HG03280 (cell line): ENCODE measurements around the gene ITGAX.
"Not testable (repeated sequence)": the region's sequence is repeated elsewhere in the genome, so short reads cannot be mapped to it uniquely, and the experiment has no call there.

Source experiments
- ATAC-seq: cut with Tn5 transposase; IDR thresholded peaks from one replicate; pipeline ENCODE4 v1.9.1; 2021; ENCODE audit warnings: mild to moderate bottlenecking, moderate library complexity; ENCODE audit not compliant: unreplicated experiment

The ITGAX gene

GRCh38 chr16:31354394-31355291 lies at the start of gene ITGAX:
Gene ITGAX (plus strand): TSS chr16:31355176. CDS start chr16:31355255, 79 bp downstream.
- ATAC-seq: peak; percentile 43

DNA sequence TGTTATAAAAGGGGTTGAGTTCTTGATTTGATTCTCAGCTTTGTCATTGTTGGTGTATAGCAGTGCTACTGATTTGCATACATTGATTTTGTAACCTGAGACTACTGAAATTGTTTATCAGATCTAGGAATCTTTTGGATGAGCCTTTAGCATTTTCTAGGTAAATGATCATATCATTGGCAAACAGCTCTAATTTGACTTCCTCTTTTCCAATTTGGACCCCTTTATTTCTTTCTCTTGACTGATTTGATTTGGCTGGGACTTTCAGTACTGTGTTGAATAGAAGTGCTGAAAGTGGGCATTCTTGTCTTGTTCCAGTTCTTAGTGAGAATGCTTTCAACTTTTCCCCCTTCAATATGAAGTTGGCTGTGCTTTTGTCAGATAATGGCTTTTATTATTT lies 49.8 kb upstream of the ITGAX start:
- no peak for ATAC-seq

DNA sequence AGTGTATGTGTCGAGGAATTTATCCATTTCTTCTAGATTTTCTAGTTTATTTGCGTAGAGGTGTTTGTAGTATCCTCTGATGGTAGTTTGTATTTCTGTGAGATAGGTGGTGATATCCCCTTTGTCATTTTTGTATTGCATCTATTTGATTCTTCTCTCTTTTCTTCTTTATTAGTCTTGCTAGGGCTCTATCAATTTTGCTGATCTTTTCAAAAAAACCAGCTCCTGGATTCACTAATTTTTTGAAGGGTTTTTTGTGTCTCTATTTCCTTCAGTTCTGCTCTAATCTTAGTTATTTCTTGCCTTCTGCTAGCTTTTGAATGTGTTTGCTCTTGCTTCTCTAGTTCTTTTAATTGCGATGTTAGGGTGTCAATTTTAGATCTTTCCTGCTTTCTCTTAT lies 46.6 kb upstream of the ITGAX start:
- ATAC-seq: not testable (repeated sequence)

DNA sequence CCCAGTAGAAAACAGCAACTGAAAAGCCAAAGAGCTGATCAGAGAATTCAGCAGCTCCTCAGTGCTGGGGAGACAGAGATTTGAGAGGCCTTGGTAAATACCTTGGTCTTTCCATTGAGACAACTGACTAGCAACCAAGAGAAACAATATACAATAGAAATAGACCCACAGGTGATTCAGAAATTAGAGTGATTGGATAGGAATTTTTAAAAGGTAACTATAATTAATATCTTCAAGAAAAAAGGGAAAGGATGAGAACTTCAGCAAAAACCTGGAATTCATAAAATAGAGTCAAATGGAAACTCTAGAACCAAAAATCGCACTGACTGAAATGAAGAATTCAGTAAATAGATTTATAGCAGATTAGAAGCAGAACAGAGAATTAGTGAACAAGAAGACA lies 32.5 kb upstream of the ITGAX start:
- no peak for ATAC-seq

- no peak for ATAC-seq
Measured at GRCh38 chr16:31323959-31324629, 30.9 kb upstream of the ITGAX start.

GRCh38 chr16:31325171-31325570 lies 29.8 kb upstream of the ITGAX start:
- ATAC-seq: no peak

GRCh38 chr16:31327646-31328225 lies 27.2 kb upstream of the ITGAX start:
- no peak for ATAC-seq

DNA sequence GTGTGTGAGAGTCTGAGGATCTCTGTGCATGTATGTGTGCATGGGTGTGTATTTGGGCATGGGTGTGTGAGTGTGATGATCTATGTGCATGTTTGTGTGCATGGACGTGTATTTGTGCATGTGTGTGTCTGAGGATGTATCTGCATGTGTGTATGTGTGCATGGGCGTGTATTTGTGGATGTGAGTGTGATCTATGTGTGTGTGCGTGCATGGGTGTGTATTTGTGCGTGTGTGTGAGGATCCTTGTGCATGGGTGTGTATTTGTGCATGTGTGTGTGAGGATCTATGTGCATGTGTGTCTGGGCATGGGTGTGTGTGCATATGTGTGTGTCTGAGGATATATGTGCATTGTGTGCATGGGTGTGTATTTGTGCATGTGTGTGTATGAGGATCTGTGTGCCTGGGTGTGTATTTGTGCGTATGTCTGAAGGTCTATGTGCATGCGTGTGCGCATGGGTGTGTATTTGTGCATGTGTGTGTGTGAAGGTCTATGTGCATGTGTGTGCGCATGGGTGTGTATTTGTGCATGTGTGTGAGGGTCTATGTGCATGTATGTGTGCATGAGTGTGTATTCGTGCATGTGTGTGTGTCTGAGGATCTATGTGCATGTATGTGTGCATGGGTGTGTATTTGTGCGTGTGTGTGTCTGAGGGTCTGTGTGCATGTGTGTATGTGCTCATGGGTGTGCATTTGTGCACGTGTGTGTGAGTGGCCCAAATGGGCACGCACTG lies 26.5 kb upstream of the ITGAX start:
- no peak for ATAC-seq

- no peak for ATAC-seq
Measured at GRCh38 chr16:31329671-31330552, 25.1 kb upstream of the ITGAX start.

DNA sequence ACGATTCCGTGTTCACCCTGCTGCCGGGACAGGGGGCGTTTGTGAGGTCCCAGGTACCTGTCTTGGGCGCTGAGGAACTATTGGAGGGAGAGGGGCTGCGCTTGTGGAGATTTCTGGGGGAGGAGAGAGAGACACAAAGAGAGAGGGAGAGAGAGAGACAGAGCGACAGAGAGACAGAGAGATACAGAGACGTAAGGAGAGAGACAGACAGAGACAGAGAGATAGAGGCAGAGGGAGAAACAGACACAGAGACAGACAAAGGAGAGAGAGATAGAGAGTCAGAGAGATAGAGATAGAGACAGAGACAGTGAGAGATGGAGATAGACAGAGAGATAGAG lies 24.5 kb upstream of the ITGAX start:
- no peak for ATAC-seq

DNA sequence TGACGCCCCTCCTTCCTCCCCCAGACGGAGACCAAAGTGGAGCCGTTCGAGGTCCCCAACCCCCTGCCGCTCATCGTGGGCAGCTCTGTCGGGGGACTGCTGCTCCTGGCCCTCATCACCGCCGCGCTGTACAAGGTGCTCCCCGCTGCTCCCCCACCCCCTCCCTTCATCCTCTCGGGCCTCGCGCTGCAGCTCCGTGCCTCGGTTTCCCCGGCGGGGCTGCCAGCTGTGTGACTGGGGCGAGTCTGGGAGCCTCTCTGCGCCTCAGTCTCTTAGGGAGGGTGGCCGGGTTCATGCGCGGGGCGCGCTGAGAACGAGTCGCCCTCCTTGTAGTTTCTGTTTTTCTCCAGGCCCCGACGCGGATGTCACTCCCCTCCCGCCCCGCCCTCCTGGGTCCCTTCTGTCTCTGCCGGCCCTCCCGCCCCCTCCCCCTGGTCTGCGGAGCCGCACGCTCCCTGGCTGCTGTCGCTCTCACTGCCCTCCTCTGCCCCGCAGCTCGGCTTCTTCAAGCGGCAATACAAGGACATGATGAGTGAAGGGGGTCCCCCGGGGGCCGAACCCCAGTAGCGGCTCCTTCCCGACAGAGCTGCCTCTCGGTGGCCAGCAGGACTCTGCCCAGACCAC lies 23.7 kb upstream of the ITGAX start:
- no peak for ATAC-seq

DNA sequence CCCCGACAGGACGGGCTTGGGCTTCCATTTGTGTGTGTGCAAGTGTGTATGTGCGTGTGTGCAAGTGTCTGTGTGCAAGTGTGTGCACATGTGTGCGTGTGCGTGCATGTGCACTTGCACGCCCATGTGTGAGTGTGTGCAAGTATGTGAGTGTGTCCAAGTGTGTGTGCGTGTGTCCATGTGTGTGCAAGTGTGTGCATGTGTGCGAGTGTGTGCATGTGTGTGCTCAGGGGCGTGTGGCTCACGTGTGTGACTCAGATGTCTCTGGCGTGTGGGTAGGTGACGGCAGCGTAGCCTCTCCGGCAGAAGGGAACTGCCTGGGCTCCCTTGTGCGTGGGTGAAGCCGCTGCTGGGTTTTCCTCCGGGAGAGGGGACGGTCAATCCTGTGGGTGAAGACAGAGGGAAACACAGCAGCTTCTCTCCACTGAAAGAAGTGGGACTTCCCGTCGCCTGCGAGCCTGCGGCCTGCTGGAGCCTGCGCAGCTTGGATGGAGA lies 23.1 kb upstream of the ITGAX start:
- ATAC-seq: no peak

DNA sequence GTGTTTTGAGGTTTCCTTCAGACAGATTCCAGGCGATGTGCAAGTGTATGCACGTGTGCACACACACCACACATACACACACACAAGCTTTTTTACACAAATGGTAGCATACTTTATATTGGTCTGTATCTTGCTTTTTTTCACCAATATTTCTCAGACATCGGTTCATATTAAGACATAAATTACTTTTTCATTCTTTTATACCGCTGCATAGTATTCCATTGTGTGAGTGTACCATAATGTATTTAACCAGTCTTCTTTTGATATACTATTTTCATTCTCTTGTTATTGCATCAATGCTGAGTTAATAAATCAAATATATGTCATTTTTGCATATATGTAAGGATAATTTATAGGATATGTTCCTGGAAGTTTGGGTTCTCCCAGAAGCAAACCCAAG lies 22.4 kb upstream of the ITGAX start:
- ATAC-seq: no peak

DNA sequence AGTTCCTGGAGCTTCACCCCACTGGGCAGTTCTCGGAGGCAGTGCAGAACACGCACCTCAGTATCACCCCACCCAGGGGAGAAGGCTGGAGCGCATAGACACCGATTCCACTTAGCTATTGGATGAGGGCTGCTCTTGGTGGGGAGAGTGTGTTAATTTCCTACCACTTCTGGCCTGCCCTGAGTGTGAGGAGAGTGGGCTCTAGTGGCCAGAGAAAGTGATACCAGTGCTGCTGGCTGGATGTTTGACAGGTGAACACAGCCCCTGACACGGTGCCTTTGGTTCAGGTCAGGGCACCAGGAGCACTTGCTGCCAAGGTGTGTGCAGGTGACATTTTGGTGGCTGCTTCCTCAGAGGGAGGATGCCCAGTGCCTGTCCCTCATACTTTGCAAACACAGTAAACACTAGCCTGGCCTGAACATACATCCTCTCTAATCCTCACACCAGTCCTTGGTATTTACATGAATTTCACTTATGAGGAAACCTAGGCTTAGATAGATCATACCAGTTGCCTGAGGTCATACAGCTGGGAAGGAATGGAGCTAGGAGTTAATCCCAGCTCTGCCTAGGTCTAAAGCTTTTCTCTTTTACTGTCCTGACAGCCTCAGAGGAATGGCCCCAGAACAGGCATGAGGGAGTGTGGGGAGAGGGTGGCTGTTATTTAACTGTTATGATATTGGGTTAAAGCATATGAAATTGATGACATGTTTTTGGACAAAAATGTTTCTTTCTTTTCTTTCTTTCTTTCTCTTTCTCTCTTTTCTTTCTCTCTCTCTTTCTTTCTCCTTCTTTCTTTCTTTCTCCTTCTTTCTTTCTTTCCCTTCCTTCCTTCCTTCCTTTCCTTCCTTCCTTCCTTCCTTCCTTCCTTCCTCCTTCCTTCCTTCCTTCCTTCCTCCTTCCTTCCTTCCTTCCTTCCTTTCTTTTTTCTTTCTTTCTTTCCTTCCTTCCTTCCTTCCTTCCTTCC lies 21.0 kb upstream of the ITGAX start:
- ATAC-seq: no peak

GRCh38 chr16:31334934-31335333 lies 20.0 kb upstream of the ITGAX start:
- ATAC-seq: no peak

DNA sequence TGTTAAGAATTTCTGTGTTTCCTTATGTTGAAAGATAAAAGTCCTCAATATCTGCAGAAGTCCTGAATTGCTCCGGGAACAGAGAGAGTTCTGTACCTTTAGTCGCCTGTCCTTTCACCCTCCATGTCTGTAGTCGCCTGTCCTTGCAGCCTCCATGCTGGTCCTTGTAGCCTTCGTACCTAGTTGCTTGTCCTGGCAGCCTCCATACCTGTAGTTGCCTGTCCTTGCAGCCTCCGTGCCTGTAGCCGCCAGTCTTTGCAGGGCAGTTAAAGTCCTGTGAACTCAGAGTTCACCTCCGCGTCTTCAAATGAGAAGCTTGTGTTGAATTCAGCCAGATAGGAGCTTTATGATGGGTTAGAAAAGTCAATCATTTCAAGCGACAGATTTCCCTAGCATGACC lies 19.5 kb upstream of the ITGAX start:
- ATAC-seq: no peak

- not testable (repeated sequence) for ATAC-seq
Measured at GRCh38 chr16:31338166-31338685, 16.8 kb upstream of the ITGAX start.

DNA sequence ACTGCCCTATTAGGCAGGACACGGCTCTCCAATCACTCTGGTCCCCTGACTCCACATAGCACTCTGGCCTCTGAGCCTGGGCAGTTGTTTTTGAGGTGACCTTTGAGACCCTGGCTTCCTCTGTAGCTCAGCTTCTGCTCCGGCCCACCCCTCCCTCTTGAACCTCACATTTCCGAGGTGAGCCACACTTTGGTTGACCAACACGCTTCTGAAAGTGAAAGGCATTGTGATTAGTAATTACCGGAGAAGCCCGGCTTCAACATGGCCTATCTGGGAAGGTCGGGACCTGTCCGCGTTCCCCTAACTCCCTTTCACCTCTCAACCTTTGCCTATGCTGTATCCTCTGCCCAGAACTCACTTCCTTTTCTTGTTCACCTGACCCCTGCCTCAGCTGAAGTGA lies 10.3 kb upstream of the ITGAX start:
- ATAC-seq: peak; percentile 58
